GM19328 (cell line): ENCODE data around the gene CHST6.
"Not testable (repeated sequence)": the region's sequence is repeated elsewhere in the genome, so short reads cannot be mapped to it uniquely, and the experiment has no call there.

ENCODE experiments used
- ATAC-seq: cut with Tn5 transposase; IDR thresholded peaks from one replicate; pipeline ENCODE4 v1.9.1; 2021; ENCODE audit warnings: mild to moderate bottlenecking, moderate library complexity; ENCODE audit not compliant: unreplicated experiment

CHST6 gene

DNA sequence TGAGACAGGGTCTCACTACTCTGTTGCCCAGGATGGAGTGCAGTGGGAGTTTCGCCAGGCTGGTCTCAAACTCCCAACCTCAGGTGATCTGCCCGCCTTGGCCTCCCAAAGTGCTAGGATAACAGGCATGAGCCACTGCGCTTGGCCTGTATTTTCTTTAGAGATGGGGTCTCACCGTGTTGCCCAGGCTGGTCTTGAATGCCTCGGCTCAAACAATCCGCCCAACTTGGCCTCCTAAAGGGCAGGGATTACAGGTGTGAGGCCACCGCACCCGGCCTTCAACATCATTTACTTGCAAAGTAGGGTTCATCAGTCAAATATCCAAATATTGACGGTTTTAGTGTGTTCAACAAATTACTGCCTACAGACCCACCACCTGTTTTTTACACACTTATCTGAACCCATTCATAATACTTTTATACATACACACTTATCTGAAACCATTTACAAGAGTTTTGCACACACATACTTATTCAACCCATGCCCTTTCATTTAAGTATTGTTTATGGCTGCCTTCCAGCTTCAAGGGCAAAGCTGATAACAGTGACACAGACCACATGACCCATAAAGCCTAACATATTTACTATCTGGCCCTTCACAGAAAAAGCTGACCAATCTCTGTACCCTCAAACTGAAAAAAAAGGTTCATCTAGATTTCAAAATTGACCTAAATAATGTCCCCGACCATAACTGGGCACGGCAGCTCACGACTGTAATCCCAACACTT is 42.6 kb downstream of the CHST6 start:
- ATAC-seq: no peak

DNA sequence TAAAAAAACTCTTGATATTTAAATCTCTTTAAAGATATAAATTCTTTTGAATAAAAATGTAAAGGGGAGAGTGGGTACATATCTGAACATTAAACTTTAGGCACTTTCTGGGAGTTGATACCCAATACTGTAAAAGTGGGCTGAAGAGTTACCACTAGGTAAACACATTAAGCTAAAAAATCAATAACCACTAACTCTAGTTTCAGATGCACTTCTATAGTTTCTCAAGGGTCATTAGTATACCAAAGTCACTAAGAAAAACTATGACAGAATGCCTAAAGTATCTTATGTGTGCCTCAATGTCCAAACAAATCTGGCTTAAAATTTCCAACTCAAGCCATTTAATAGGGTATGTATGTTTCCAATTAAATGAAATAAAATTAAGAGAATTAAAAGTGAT is 48.8 kb downstream of the CHST6 start:
- no peak for ATAC-seq

DNA sequence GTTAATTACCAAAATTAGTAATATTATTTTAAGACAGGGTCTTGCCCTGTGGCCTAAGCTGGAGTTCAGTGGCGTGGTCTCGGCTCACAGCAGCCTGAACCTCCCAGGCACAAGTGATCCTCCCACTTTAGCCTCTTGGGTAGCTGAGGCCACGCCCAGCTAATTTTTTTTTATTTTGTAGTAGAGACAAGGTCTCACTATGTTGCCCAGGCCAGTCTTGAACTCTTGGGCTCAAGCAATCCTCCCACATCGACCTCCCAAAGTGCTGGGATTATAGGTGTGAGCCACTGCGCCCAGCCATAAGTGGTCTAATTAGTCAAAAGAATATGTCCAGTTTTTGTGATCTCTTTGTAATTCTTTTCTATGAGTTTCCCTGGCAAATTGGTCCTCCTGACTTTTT is 49.9 kb downstream of the CHST6 start:
- no peak for ATAC-seq

DNA sequence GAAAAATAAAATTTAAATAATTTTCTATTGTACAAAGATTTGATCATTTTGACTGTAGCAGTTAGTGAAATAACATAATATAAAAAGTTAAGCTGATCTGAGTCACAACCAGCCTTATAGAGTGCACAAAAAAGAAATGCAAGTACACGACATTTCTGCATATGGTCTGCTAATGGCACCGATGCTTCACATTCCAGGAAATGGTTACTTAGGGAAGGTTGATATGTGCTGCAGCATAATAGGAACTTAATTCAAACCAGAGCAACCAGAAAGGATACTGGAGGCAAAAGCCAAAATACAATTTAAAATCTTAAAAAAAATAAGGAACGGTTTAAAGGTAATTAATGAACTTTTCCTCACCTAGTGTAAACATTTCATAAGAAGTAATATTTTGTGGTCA is 51.9 kb downstream of the CHST6 start:
- ATAC-seq: no peak

DNA sequence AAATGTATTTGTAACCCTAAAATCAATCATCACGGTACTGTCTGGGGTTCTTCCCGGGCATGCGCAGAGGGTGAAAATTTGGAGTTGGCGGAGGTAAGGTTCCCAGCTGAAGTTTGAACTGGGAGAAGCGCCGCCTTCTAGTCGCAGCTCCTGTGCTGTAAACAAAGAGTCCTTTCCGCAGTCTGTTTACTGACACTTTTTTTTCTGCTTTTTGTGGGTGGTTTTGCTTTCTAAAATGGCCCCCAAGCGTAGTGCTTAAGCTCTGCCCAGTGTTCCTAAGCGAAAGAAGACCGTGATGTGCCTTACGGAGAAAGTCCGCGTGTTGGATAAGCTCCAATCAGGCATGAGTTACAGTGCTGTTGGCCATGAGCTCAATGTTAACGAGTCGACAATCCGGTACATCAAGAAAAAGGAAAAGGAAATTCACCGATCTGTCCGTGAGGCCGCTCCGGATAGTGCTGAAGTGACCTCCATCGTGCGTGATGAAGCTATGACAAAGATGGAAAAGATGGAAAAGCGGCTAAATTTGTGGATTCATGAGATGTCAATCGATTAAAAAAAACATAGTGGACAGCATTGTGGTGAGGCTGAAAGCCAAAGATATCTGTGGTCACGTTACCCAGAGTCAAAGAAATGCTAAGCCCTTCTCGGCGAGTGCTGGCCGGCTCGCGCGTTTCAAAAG is 61.4 kb downstream of the CHST6 start:
- ATAC-seq: peak; percentile 77

DNA sequence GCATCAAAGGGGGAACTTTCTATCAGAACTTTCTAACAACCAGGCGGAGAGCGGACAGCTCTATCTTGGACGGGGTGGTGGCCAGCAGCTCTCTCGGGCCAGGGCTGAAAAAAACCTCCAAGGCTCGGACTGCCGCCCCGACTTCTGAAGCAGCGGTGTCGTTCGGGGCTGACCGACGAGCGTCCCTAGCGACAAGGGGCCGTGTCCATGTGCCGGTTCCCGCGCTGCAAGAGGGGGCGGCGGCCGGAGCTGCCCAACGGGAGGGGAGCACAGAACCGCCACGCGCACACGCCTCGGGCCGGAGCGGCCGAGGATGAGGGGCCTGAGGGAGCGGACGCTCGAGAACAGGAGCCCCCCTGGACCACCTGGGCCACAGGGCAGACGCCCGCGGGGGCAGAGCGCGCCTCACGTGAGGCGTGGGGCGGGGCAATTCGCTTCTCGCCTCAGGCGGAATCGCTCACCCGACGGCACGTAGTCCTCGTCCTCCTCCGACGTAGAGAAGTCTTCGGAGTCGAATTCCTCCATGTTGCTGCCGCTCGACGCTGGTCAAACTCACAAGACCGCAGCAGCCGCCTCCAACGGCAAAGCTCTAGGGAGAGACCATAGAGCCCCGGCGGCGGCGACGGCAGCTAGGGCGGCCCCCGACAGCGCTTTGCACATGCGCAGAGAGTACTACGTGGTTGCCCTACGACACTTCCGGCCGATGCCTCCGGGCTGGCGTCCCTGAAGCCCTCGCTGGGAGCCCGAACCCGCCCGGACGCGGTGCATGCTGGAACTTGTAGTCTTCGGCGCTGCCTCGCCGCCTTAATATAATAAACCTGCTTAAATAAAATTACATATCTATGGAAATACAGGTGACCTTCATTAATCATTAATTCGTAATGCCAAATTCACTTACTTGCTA is 62.2 kb downstream of the CHST6 start, which contains the start of gene CFDP1:
Gene CFDP1 (minus strand): TSS at position 676 of the 904 bp plus-strand sequence. CDS start 151 bp downstream, at position 525.
- peak; percentile 93 for ATAC-seq

DNA sequence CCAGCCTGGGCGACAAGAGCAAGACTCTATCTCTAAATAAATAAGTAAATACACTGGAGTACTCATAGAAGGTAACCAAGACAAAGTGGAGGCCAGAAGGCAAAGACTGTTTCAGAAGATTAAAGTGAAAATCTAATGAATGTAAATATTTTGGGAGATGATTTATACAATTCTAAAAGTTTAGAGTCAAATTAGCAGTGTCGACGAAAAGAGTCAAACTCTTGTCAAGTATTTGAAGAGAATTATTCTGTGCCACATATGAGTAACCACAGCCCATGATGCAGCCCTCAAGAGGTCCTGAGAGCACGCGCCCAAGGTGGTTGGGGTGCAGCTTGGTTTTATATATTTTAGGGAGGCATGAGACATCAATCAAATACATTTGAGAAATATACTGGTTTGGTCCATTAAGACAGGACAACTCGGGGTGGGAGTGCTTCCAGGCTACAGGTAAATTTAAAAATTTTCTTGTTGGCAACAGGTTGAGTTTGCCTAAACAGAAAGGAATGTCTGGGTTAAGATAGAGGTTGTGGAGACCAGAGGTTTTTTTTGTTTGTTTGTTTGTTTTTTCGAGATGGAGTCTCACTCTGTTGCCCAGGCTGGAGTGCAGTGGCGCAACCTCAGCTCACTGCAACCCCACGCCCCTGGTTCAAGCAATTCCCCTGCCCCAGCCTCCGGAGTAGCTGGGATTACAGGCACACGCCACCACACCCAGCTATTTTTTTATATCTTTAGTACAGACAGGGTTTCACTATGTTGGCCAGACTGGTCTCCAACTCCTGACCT is 65.4 kb downstream of the CHST6 start:
- ATAC-seq: no peak

DNA sequence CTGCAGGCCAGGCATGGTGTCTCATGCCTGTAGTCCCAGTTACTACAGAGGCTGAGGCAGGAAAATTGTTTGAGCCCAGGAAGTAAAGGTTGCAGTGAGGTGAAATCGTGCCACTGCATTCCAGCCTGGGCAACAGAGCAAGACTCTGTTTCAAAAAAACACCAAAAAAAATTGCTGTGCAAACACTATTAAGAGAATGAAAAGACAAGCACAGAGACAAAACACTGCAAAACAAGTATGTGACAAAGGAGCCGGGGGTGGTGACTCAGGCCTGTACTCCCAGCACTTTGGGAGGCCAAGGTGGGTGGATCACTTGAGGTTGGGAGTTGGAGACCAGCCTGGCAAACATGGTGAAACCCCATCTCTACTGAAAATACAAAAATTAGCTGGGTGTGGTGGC is 68.7 kb downstream of the CHST6 start:
- ATAC-seq: not testable (repeated sequence)

DNA sequence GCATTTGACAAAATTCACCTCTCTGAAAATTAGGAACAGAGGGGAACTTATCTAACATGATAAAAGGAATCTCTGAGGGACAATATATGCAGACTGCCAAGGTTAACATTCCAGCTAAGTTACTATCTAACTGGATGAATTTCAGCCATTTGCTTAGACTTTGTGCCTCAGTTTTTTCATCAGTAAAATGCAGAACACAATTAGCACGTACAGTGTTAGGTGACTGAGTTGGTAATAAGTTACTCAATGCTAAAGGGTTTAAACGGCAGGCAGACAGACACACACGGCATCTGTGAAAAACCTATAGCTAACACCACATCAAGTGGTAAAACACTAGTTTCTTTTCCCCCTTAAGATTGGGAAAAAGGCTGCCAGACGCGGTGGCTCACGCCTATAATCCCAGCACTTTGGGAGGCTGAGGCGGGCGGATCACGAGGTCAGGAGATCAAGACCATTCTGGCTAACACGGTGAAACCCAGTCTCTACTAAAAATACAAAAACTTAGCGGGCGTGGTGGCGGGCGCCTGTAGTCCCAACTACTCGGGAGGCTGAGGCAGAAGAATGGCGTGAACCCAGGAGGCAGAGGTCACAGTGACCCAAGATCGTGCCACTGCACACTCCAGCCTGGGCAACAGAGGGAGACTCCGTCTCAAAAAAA is 71.0 kb downstream of the CHST6 start:
- ATAC-seq: not testable (repeated sequence)

DNA sequence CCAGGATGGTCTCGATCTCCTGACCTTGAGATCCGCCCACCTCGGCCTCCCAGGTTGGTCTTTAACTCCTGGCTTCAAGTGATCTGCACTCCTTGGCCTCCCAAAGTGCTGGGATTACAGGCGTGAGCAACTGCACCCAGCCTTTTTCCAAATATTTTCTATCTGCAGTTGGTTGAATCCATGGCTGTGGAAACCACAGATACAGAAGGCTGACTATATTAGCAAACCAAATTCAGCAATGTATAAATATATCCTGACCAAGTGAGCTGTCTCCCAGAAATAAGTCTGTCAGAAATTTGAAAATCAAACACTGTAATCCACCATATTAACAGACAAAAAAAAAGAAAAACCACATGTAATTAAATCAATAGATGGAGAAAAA is 71.5 kb downstream of the CHST6 start:
- ATAC-seq: no peak
